Progenitor cell of endocrine pancreas (in vitro differentiated cells): ENCODE measurements around the gene ZNF541. TPM values are rescaled to one million over a fixed set of nuclear protein-coding genes. Genes with fewer than 3 reads are reported as not detected.

Experiments
- DNase-seq: peaks from one replicate; pipeline ENCODE4 v3.0.0; 2021; ENCODE audit warnings: low spot score; ENCODE audit not compliant: unreplicated experiment
- H3K27ac Mint-ChIP-seq: 2 replicates; pipeline ENCODE4 v1.8.0; 2021; ENCODE audit warnings: mild to moderate bottlenecking, moderate library complexity, mixed read lengths
- H3K27me3 Mint-ChIP-seq: 2 replicates; pipeline ENCODE4 v1.8.0; 2021; ENCODE audit warnings: mixed read lengths
- H3K36me3 Mint-ChIP-seq: 2 replicates; pipeline ENCODE4 v1.8.0; 2022; ENCODE audit warnings: mixed read lengths; ENCODE audit not compliant: insufficient read depth
- H3K4me1 Mint-ChIP-seq: 2 replicates; pipeline ENCODE4 v1.8.0; 2021; ENCODE audit warnings: low read depth, mixed read lengths
- H3K4me3 Mint-ChIP-seq: 2 replicates; pipeline ENCODE4 v1.8.0; 2021; ENCODE audit warnings: low read depth, mild to moderate bottlenecking, moderate library complexity, mixed read lengths
- H3K9me3 Mint-ChIP-seq: 2 replicates; pipeline ENCODE4 v1.8.0; 2021; ENCODE audit warnings: low read depth, mixed read lengths
- CTCF ChIP-seq: fragments of 200-600 bp; sonication (generic); IDR thresholded peaks from one replicate; pipeline ENCODE4 v1.5.0; 2021; ENCODE audit warnings: antibody characterized with exemption, mild to moderate bottlenecking; ENCODE audit not compliant: unreplicated experiment
- total RNA-seq: library from RNA; stranded (reverse); gene quantifications from 2 replicates; pipeline ENCODE4 v1.2.1, GENCODE V29; 2021

The ZNF541 gene
- total RNA-seq, 1 donor from 2014 or later, result not detected

- Mint-ChIP-seq H3K36me3 (no peaks in the 10 kb centered on the region), H3K27ac (no peak overlapping the region), H3K4me1 (peaks cover 14% of the 10 kb centered on the region), H3K27me3 (no peaks in the 10 kb centered on the region), H3K4me3 (no peak overlapping the region), H3K9me3 (no peaks in the 10 kb centered on the region)
- DNase-seq, result no peak
- TF ChIP-seq CTCF, result no peak
Observed at GRCh38 chr19:47561440-47562057, 11.4 kb downstream of the ZNF541 start.

GRCh38 chr19:47560999-47561398 is 11.9 kb downstream of the ZNF541 start:
- Mint-ChIP-seq H3K27me3 (no peaks in the 10 kb centered on the region), H3K4me3 (no peak overlapping the region), H3K9me3 (no peaks in the 10 kb centered on the region), H3K36me3 (no peaks in the 10 kb centered on the region), H3K4me1 (peaks cover 14% of the 10 kb centered on the region), H3K27ac (no peak overlapping the region)
- DNase-seq, result no peak
- TF ChIP-seq CTCF, result no peak

- no peak for DNase-seq
Observed at GRCh38 chr19:47550129-47550528, 22.8 kb downstream of the ZNF541 start.

GRCh38 chr19:47549261-47549862 is 23.6 kb downstream of the ZNF541 start:
- no peaks in the 10 kb centered on the region for H3K4me1 Mint-ChIP-seq
- H3K4me3 Mint-ChIP-seq, result no peak overlapping the region
- H3K27me3 Mint-ChIP-seq, result no peaks in the 10 kb centered on the region
- DNase-seq, result no peak
- no peaks in the 10 kb centered on the region for H3K9me3 Mint-ChIP-seq
- TF ChIP-seq CTCF, result no peak
- no peaks in the 10 kb centered on the region for H3K36me3 Mint-ChIP-seq
- H3K27ac Mint-ChIP-seq, result no peak overlapping the region

More at GRCh38 chr19:47550129-47550528, 22.8 kb downstream of the ZNF541 start:
- no peaks in the 10 kb centered on the region for H3K4me1 Mint-ChIP-seq
- H3K27ac Mint-ChIP-seq, result no peak overlapping the region
- TF ChIP-seq CTCF, result no peak
- H3K36me3 Mint-ChIP-seq, result no peaks in the 10 kb centered on the region
- no peaks in the 10 kb centered on the region for H3K9me3 Mint-ChIP-seq
- H3K27me3 Mint-ChIP-seq, result no peaks in the 10 kb centered on the region
- H3K4me3 Mint-ChIP-seq, result no peak overlapping the region

GRCh38 chr19:47547199-47547598 is 25.7 kb downstream of the ZNF541 start:
- TF ChIP-seq CTCF, result no peak
- H3K9me3 Mint-ChIP-seq, result no peaks in the 10 kb centered on the region
- DNase-seq, result no peak
- no peak overlapping the region for H3K27ac Mint-ChIP-seq
- H3K27me3 Mint-ChIP-seq, result no peaks in the 10 kb centered on the region
- H3K36me3 Mint-ChIP-seq, result no peaks in the 10 kb centered on the region
- H3K4me1 Mint-ChIP-seq, result no peaks in the 10 kb centered on the region
- H3K4me3 Mint-ChIP-seq, result no peak overlapping the region
